Activated naive CD4-positive, alpha-beta T cell (primary cell): Measurements from ENCODE around the gene GOLGA2.

ENCODE experiments used
- DNase-seq, 4 experiments: peaks; one replicate each; lab custom pipeline; 2025; lab: John Stamatoyannopoulos, UW

Gene GOLGA2

DNA sequence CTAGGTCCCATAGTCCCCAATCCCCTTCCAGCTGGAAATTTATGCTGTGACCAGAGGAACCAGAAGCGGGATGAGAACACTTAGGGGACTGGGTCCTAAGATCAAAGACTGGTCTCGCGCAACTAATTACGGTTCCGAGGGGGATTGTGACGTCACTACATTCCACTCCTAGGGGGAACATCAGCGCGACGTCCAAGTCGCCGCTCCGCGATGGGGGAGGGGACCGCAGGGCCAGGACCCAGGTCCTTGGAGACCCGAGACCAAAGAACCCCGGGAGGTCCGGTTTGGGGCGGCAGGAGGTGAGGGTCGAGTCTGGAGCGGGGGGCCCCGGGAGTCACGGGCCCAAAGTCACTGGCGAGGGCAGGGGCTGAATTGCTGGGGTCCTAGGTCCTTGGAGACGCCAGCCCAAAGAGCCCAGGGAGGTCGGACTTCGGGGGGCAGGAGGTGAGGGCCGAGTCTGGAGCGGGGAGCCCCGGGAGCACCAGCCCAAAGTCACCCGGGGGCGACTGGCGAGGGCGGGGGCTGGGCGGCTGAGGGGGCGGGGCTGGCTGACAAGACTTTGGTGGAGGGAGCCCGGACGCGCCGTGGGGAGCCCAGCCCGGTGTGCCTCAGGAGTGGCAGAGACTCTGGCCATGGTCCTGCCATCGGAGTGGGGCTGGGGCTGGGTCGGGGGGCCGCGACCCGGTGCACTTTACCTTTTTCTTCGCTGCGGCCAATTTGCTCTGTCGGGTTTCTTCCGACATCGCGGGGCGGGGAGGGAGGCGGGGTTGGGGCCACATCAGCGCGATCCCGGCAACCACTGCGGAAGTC, at the start of gene GOLGA2:
TSS of gene GOLGA2 (minus strand) at position 810 of the 810 bp plus-strand sequence. CDS start at position 779, 31 bp downstream.
- no peak for DNase-seq

DNA sequence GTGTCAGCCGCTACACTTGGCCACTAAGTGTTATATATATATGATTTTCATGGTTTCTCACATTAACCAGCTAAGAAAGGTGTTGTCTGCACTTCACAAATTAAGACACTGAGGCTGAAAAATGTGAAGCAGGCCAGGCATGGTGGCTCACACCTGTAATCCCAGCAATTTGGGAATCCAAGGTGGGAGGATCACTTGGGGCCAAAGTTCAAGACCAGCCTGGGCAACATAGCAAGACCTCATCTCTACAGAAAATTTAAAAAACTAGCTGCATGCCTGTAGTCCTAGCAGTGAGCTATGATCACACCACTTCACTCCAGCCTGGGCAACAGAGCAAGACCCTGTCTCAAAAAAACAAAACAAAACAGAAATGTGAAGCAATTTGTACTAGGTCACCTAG, 48.6 kb upstream of the GOLGA2 start:
- DNase-seq = no peak

GRCh38 chr9:128323791-128324190, 48.0 kb upstream of the GOLGA2 start:
- DNase-seq = no peak

DNA sequence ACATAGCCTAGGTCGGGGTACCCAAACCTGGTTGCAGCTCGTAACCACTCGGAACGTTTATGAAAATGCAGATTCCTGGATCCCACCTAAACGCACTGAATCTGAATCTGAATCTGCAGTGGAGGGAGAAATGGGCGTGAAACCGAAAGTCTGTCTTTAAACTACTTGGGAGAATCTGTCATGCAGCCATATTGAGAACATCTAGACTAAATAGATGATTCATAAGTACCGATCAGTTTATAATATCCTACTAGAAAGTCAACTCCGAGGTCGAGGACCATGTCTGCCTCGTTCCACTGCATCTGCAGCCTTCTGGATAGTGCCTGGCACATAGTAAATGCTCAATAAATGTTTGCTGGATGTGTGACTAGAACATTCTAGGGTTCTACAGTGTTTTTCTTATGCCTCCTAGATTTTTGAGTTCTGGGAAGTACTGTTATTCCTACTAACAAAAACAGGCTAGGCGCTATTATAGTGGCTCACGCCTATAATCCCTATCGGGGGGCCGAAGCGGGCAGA, 47.5 kb upstream of the GOLGA2 start:
- no peak for DNase-seq

- peak; percentile 80 to 91 (median 88) for DNase-seq
These were observed 46.8 kb upstream of the GOLGA2 start, which contains the start of the genes COQ4 and TRUB2 for GRCh38 chr9:128322404-128323211. Gene COQ4, plus strand, starts transcription at chr9:128322839. Its CDS starts 20 bp downstream, at chr9:128322859. Gene TRUB2, minus strand, starts transcription at chr9:128322447. Its CDS starts 39 bp downstream, at chr9:128322408.

DNA sequence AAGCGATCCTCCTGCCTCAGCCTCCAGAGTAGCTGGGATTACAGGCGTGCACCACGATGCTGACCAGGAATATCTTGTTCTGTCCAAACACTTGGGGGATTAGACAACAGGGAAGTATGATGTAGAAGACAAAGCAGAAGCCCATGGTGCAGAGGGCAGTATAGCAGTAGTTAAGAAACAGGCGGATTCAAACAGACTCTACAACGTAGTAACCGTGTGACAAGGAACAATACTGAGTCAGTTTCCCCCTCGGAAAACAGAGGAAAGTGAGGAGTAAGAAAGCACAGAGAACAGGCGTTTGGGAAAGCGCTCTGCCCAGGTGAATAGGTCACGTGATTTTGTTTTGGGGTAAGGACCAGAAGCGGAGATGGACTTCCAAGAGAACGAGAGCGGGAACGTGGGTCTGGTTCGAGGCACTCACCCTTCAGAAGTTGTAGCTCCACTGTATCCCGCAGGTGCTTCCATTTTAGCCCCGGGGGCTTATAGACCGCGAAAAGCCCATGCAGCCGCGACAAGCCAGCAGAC, 46.1 kb upstream of the GOLGA2 start:
- DNase-seq = no peak

- DNase-seq = no peak
These were observed 45.5 kb upstream of the GOLGA2 start for GRCh38 chr9:128321343-128321742.

- no peak for DNase-seq
These were observed 41.8 kb upstream of the GOLGA2 start for GRCh38 chr9:128317629-128318028.

- DNase-seq = no peak
These were observed 40.6 kb upstream of the GOLGA2 start for GRCh38 chr9:128316421-128316820.

DNA sequence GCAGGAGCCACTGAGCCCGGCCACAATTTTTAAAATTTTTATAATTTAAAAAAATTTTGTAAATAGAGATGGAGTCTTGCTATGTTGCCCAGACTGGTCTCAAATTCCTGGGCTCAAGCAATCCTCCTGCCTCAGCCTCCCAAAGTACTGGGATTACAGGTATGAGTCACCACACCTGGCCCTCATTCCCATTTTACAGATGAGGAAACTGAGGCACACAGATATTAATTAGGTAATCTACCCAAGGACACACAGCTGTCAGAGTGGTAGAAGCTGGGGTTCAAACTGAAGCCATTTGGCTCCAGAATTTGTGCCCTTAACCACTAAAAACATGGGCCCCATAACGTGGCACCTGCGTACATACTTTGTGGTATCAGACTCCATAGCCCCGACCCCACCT, 38.9 kb upstream of the GOLGA2 start:
- DNase-seq = no peak

DNA sequence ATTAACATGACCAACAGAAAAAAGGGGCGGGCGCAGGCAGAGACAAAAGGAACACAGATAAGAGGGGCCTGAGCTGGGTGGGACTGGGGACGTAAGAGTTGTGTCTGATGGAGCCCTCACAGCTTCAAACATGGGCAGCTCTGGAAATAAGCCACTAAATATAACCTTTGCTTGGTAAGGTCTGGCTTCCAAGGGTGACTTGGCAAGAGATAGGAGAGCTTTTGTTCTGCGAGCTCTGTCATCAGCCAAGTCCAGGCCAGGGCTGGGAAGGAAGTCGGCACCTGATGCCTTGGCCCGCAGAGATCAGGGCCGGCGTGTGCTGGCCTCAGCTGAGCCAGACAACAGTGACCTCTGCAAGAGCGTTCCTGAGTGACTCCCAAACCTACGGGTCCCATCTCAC, 34.7 kb upstream of the GOLGA2 start:
- DNase-seq = no peak

DNA sequence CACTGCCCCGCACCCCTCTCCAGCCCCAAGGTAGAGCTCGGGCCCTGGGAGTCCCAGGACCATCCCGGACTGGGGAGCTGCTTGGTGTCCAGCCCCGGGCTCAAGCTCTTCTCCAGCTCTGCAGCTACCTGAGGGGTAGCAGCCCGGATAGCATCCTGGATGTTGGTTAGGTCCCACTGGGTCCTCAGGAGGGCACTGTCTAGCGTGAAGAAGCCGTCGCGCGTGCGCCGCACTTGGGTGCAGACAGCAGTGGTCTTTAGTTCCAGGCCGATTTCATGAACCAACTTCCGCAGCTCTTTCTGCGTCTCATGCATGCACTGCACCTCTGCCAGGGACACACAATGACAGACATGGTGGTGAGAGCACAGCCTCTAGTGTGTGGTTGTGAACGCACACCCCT, 33.7 kb upstream of the GOLGA2 start:
- no peak for DNase-seq

- no peak for DNase-seq
These were observed 29.1 kb upstream of the GOLGA2 start for GRCh38 chr9:128304971-128305288.

DNA sequence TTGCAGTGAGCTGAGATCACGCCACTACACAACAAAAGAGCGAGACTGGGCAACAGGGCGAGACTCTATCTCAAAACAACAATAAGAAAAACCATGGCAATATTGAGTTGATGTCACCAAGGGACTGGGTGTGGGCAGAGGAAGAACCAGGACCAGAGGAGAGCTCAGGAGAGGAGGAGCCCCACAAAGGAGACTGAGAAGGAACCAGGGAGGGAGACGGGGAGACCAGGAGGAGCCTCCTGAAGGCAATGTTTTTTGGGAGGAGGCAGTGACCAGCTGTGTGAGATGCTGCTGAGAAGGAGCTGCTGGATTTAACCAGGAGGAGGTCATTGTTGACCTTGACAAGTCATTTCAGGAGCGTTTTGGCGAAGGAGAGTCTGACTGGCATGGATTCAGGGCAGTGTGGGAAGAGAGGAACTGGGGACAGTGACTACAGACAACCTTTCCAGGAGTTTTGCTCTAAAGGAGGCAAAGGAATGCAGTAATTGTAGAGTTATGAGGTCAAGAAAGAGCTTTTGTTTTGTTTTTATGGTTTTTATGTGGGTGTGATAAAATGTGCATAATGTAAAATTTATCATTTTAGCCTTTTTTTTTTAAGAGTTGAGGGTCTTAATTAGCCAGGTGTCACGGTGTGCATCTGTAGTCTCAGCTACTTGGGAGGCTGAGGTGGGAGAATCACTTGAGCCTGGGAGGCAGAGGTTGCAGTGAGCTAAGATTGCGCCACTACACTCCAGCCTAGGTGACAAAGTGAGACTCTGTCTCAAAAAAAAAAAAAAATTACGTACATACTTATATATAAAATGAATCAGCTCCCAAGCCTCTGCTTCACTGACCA, 28.5 kb upstream of the GOLGA2 start:
- DNase-seq = no peak

DNA sequence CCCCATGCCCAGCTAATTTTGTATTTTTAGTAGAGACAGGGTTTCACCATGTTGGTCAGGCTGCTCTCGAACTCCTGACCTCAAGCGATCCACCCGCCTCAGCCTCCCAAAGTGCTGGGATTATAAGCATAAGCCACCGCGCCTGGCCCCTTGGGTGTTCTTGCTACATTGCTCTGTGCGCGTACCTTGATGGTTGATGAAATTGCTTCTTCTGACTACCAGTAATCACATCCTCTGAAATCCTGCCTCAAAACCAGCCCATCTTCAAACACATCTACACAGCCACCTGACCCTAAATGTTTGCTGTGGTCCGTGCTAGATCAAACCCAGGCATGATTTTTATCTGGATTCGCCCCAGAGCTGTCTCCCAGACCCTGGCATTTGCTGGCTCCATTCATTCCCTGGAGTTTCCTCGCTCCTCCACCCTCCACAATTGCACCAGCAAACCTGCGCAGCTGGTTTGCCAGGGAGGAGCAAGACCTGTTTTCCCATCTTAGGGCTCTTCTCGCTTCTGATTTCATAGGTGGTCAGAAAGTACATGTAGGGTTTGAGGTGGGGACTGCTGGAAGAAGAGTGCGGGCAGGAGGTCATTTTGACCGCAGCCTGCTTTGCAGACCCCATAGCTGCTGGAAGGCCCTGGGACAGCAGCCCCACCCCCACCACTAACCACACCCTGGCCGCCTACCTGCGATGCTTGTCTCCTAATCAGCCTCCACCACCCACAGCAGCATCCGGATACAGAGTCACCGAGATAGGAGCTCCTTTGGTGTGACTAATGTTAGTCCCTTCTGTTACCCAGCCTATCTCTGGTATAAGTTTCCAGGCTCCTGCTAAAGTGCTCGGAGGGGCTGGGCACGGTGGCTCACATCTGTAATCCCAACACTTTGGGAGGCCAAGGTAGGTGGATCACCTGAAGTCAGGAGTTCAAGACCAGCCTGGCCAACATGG, 23.0 kb upstream of the GOLGA2 start:
- DNase-seq = no peak

GRCh38 chr9:128297221-128297773, 21.5 kb upstream of the GOLGA2 start:
- DNase-seq = no peak

GRCh38 chr9:128296340-128297220, 20.8 kb upstream of the GOLGA2 start:
- DNase-seq = no peak

- no peak for DNase-seq
These were observed 18.3 kb upstream of the GOLGA2 start for GRCh38 chr9:128294142-128294541.

DNA sequence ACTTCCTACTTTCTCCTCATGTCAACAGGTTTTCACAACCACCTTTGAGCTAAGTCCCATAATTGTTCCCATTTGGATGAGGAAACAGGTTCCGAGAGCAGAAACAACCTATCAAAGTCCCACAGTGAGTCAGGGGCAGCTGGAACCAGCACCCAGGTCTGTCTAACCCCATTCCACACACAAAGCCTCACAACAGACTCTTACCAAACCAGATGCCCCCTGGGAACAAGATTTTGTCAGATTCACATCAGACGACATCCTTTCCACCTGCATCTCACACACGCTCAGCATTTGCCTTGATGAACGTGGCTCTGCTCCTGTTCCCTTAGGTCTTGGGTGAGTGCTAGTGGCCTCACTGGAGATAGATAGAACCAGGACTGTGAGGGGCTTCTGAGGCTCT, 17.3 kb upstream of the GOLGA2 start:
- no peak for DNase-seq
